ENCODE data around the gene TMEM45A. TPM values are rescaled to one million over a fixed set of nuclear protein-coding genes. Genes with fewer than 3 reads are reported as not detected.

Gene TMEM45A
- total RNA-seq, 4 donors from 2014 or later, result 3.5 to 7.0 (median 4.1) TPM

DNA sequence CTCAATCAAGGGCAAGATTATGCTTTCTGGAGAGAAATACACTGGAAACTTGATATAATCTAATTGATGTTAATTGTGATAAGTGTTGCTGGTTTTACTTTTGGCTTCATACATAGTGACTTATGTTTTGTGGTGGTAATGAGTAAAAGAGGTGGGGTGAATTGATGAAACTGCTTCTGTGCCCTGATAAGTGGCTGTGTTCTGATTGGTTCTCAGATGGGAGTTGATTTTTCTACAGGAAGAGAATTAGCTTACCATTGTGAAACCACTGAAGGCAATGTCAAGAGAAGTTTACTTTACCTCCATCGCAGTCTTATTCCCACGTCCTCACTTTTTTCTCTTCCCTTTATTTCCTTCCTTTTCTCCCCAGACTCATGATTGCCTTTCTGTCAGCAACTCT lies 23.8 kb downstream of the TMEM45A start:
- intact Hi-C loops (cut with DNase I; ENCODE audit: low total_unique reads) (no loop called here), in situ Hi-C loops (cut with MboI; ENCODE audit: low sequenced_read_pairs in 4 of 4) (no loop called here)
- TF ChIP-seq, protein P1, sequence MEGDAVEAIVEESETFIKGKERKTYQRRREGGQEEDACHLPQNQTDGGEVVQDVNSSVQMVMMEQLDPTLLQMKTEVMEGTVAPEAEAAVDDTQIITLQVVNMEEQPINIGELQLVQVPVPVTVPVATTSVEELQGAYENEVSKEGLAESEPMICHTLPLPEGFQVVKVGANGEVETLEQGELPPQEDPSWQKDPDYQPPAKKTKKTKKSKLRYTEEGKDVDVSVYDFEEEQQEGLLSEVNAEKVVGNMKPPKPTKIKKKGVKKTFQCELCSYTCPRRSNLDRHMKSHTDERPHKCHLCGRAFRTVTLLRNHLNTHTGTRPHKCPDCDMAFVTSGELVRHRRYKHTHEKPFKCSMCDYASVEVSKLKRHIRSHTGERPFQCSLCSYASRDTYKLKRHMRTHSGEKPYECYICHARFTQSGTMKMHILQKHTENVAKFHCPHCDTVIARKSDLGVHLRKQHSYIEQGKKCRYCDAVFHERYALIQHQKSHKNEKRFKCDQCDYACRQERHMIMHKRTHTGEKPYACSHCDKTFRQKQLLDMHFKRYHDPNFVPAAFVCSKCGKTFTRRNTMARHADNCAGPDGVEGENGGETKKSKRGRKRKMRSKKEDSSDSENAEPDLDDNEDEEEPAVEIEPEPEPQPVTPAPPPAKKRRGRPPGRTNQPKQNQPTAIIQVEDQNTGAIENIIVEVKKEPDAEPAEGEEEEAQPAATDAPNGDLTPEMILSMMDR (IDR thresholded peaks at IDR 0.05 in 4 of 5, conservative IDR thresholded peaks at IDR 0.05 in 1 of 5), result no peak
- no peak for TF ChIP-seq POLR2A (IDR thresholded peaks at IDR 0.05)

DNA sequence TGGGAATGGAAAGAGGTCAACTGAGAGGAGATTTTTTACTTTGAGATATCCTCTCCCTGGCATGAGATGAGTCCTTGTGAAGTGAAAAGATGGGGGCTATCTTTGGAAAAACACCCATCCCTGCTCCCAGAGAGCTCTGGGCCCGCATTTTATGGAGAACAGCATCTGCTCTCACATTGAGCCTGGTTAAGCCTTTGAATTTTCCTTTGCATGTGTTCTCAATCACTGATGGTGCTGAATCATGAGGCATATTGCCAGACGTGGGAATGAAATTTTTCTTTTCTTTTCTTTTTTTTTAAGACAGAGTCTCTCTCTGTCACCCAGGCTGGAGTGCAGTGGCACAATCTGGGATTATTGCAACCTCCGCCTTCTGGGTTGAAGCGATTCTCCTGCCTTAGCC lies 24.4 kb downstream of the TMEM45A start:
- no peaks in the 10 kb centered on the region for H3K36me3 ChIP-seq
- intact Hi-C loops (cut with DNase I; ENCODE audit: low total_unique reads) (no loop called here), in situ Hi-C loops (cut with MboI; ENCODE audit: low sequenced_read_pairs in 4 of 4) (no loop called here)
- no peaks in the 10 kb centered on the region for H3K9me3 ChIP-seq
- no peaks in the 10 kb centered on the region for H3K4me1 ChIP-seq
- H3K27ac ChIP-seq, result no peak overlapping the region
- no peak overlapping the region for H3K4me3 ChIP-seq
- no peak for DNase-seq
- TF ChIP-seq POLR2A (IDR thresholded peaks at IDR 0.05), result no peak
- TF ChIP-seq, protein P1 (IDR thresholded peaks at IDR 0.05 in 4 of 5, conservative IDR thresholded peaks at IDR 0.05 in 1 of 5), result no peak
- ATAC-seq, result no peak
- H3K27me3 ChIP-seq, result no peaks in the 10 kb centered on the region

More for the DNA sequence above, 23.8 kb downstream of the TMEM45A start:
- Histone ChIP-seq H3K4me1 (no peaks in the 10 kb centered on the region), H3K4me3 (no peak overlapping the region), H3K27ac (no peak overlapping the region), H3K27me3 (no peaks in the 10 kb centered on the region), H3K36me3 (no peaks in the 10 kb centered on the region), H3K9me3 (no peaks in the 10 kb centered on the region)
- ATAC-seq (no peak), DNase-seq (no peak)

DNA sequence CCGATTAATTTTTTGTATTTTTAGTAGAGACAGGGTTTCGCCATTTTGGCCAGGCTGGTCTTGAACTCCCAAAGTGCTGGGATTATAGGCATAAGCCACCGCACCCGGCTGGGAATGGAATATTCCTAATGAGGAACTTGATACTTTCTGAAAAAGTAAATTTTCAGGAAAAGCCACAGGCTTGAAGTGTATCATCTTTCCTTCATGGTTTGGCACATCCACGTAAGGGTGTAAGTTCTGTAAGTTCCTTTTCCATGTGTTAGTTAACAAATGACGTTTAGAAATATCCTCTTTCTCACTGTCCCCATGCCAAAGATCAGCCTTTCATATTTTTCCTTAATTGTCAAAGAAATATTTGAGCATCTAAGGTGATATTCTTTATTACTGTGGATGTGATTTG lies 24.9 kb downstream of the TMEM45A start:
- Histone ChIP-seq H3K27me3 (no peaks in the 10 kb centered on the region), H3K27ac (no peak overlapping the region), H3K4me1 (no peaks in the 10 kb centered on the region), H3K9me3 (no peaks in the 10 kb centered on the region), H3K4me3 (no peak overlapping the region), H3K36me3 (no peaks in the 10 kb centered on the region)
- TF ChIP-seq, protein P1 (IDR thresholded peaks at IDR 0.05 in 4 of 5, conservative IDR thresholded peaks at IDR 0.05 in 1 of 5), result no peak
- TF ChIP-seq POLR2A (IDR thresholded peaks at IDR 0.05), result no peak
- intact Hi-C loops (cut with DNase I; ENCODE audit: low total_unique reads), result no loop called here
- no peak for ATAC-seq
- in situ Hi-C loops (cut with MboI; ENCODE audit: low sequenced_read_pairs in 4 of 4), result no loop called here
- no peak for DNase-seq

DNA sequence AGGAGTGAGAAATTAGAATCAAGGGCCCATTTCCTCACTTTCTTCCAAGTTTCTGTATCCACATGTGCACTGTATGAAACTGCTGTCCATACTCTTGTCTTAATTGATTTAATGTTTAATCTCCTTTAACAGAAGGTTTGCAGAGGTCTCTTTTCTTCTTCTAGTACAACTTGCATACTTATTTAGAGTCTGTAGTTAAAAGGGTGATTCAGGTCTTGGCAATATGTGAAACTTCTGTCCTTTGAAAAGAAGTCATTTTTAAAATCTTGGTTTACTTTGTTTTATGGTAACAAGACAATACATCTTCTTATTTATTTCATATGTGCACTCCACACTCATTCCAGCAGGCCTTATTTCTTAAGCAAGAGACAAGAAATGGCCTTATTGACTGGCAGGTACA lies 25.8 kb downstream of the TMEM45A start:
- Histone ChIP-seq H3K9me3 (no peaks in the 10 kb centered on the region), H3K27me3 (no peaks in the 10 kb centered on the region), H3K27ac (no peak overlapping the region), H3K4me1 (no peaks in the 10 kb centered on the region), H3K36me3 (no peaks in the 10 kb centered on the region), H3K4me3 (no peak overlapping the region)
- no peak for DNase-seq
- no peak for ATAC-seq
- intact Hi-C loops (cut with DNase I; ENCODE audit: low total_unique reads) (no loop called here), in situ Hi-C loops (cut with MboI; ENCODE audit: low sequenced_read_pairs in 4 of 4) (no loop called here)
- TF ChIP-seq POLR2A (IDR thresholded peaks at IDR 0.05), result no peak
- TF ChIP-seq, protein P1 (IDR thresholded peaks at IDR 0.05 in 4 of 5, conservative IDR thresholded peaks at IDR 0.05 in 1 of 5), result no peak

DNA sequence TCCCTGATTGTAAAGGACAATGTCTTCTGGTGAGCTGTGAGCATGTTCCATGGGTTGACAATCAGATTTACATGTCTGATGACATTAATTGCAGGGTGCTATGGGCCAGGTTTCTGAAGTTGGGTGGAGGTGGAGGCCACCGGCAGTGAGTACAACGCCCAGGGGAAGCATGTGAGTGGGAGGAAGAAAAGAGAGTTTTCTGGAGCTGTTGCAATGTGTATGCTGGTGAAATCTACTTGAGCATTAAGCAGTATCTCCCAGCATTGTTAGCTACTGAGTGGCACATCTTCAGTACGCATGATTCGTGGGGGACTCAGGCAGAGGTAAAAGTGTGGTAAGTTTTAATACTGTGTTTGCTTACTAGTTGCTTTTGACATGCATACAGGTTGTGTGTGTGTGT lies 26.6 kb downstream of the TMEM45A start:
- DNase-seq (no peak), ATAC-seq (no peak)
- H3K36me3 ChIP-seq, result no peaks in the 10 kb centered on the region
- no peaks in the 10 kb centered on the region for H3K9me3 ChIP-seq
- H3K27ac ChIP-seq, result no peak overlapping the region
- in situ Hi-C loops (cut with MboI; ENCODE audit: low sequenced_read_pairs in 4 of 4), result no loop called here
- H3K4me1 ChIP-seq, result no peaks in the 10 kb centered on the region
- H3K27me3 ChIP-seq, result no peaks in the 10 kb centered on the region
- TF ChIP-seq, protein P1 (IDR thresholded peaks at IDR 0.05 in 4 of 5, conservative IDR thresholded peaks at IDR 0.05 in 1 of 5), result no peak
- no peak for TF ChIP-seq POLR2A (IDR thresholded peaks at IDR 0.05)
- intact Hi-C loops (cut with DNase I; ENCODE audit: low total_unique reads), result no loop called here
- no peak overlapping the region for H3K4me3 ChIP-seq
